GM12878 (cell line): ENCODE data around the gene PRPF18. TPM values are rescaled to one million over a fixed set of nuclear protein-coding genes. Genes with fewer than 3 reads are reported as not detected.

Experiments
- ATAC-seq: fragments of 200-7000 bp; cut with Tn5 transposase; 3 replicates; pipeline ENCODE4 v1.9.1; 2020; ENCODE audit warnings: mild to moderate bottlenecking, moderate library complexity
- BruUV-seq: library from RNA; stranded (reverse); fragments of 400-500 nt; replicated peaks from 2 replicates; lab custom pipeline; 2021; lab: Mats Ljungman, UMichigan
- CTCF ChIA-PET: fragments of 300-600 bp; sonication (Branson Sonifier 250); formaldehyde crosslinking; extraction: SDS; loops from one replicate; lab custom pipeline; 2021; ENCODE audit warnings: inconsistent platforms; lab: Yijun Ruan, JAX
- POLR2A ChIA-PET: fragments of 350-600 bp; formaldehyde crosslinking; extraction: SDS; loops from one replicate; lab custom pipeline; 2021; ENCODE audit warnings: inconsistent platforms; lab: Charles Lee
- RAD21 ChIA-PET: fragments of 300-600 bp; sonication (Branson Sonifier 250); formaldehyde crosslinking; loops from one replicate; lab custom pipeline; 2023; ENCODE audit warnings: antibody characterized with exemption; ENCODE audit not compliant: unreplicated experiment; lab: Charles Lee
- SMC1A ChIA-PET: fragments of 300-600 bp; sonication (Branson Sonifier 250); formaldehyde crosslinking; loops from one replicate; lab custom pipeline; 2023; ENCODE audit not compliant: unreplicated experiment, uncharacterized antibody; lab: Charles Lee
- DNase-seq: peaks from one replicate; pipeline ENCODE4 v3.0.0-alpha.2; 2011; ENCODE audit warnings: low read depth, low spot score
- FAIRE-seq: peaks from 3 replicates; lab custom pipeline; 2011; peaks lifted over from hg19 to GRCh38; lab: Jason Lieb, UNC
- H2AFZ ChIP-seq: 2 replicates; pipeline ENCODE4 v1.6.0; 2011; ENCODE audit warnings: low read depth, low read length, control low read depth; ENCODE audit not compliant: control insufficient read depth
- H3K27ac ChIP-seq: 2 replicates; pipeline ENCODE4 v1.5.1; 2011; ENCODE audit warnings: control low read depth; ENCODE audit not compliant: control insufficient read depth, insufficient read depth
- H3K27me3 ChIP-seq, 2 experiments: replicated peaks in 1 of 2; 2 replicates each; pipeline versions ENCODE4 v1.6.0 to v1.6.1; 2011; ENCODE audit warnings: low read length in 1 of 2; ENCODE audit not compliant: control insufficient read depth in 2 of 2, insufficient read depth in 2 of 2
- H3K36me3 ChIP-seq, 2 experiments: 2 replicates each; pipeline ENCODE4 v1.5.1; 2011; ENCODE audit warnings: low read length in 1 of 2; ENCODE audit not compliant: control insufficient read depth in 2 of 2, insufficient read depth in 2 of 2
- H3K4me1 ChIP-seq: 2 replicates; pipeline ENCODE4 v1.6.1; 2011; ENCODE audit warnings: mild to moderate bottlenecking, low read length, moderate library complexity, mixed read lengths; ENCODE audit not compliant: control insufficient read depth, insufficient read depth
- H3K4me2 ChIP-seq: 2 replicates; pipeline ENCODE4 v1.6.0; 2011; ENCODE audit warnings: control low read depth; ENCODE audit not compliant: control insufficient read depth, insufficient read depth
- H3K4me3 ChIP-seq: fragments of 200-600 bp; sonication (generic); 2 replicates; pipeline ENCODE4 v1.5.1; 2016
- H3K79me2 ChIP-seq: 2 replicates; pipeline ENCODE4 v1.6.0; 2011; ENCODE audit warnings: low read length; ENCODE audit not compliant: control insufficient read depth, insufficient read depth
- H3K9ac ChIP-seq: 2 replicates; pipeline ENCODE4 v1.8.0; 2011; ENCODE audit warnings: low read length, control low read depth, mixed read lengths; ENCODE audit not compliant: control insufficient read depth, insufficient read depth
- H3K9me3 ChIP-seq: replicated peaks from 3 replicates; pipeline ENCODE4 v1.5.1; 2011; ENCODE audit warnings: mild to moderate bottlenecking, low read length; ENCODE audit not compliant: control insufficient read depth, insufficient read depth
- H4K20me1 ChIP-seq: 2 replicates; pipeline ENCODE4 v1.6.0; 2011; ENCODE audit not compliant: control insufficient read depth, insufficient read depth
- BHLHE40 ChIP-seq, 2 experiments: fragments of 450-650 bp in 1 of 2; IDR thresholded peaks; 2 replicates each; pipeline ENCODE4 v1.6.1; 2011 to 2017; ENCODE audit warnings: low read depth in 2 of 2, borderline replicate concordance in 1 of 2, improper control_type of control experiment in 1 of 2, low read length in 1 of 2, mild to moderate bottlenecking in 1 of 2
- EED ChIP-seq: sonication (generic); IDR thresholded peaks from 2 replicates; pipeline ENCODE4 v1.6.1; 2016; ENCODE audit warnings: antibody characterized with exemption, low read depth
- ETV6 ChIP-seq, 2 experiments: fragments of 450-650 bp in 1 of 2; IDR thresholded peaks in 1 of 2; conservative IDR thresholded peaks in 1 of 2; 2 replicates each; pipeline ENCODE4 v1.6.1; 2014; ENCODE audit warnings: antibody characterized with exemption in 1 of 2, borderline replicate concordance in 1 of 2, low read depth in 1 of 2, mild to moderate bottlenecking in 1 of 2, moderate library complexity in 1 of 2
- FOXK2 ChIP-seq: fragments of 450-650 bp; IDR thresholded peaks from 2 replicates; pipeline ENCODE4 v1.6.1; 2017; ENCODE audit warnings: mild to moderate bottlenecking, moderate library complexity
- RFX5 ChIP-seq: IDR thresholded peaks from 2 replicates; pipeline ENCODE4 v1.6.1; 2011; ENCODE audit warnings: low read depth, low read length, improper control_type of control experiment
- SIX5 ChIP-seq: IDR thresholded peaks from 2 replicates; pipeline ENCODE4 v1.6.1; 2011; ENCODE audit warnings: mild to moderate bottlenecking, low read depth, low read length, moderate library complexity; ENCODE audit not compliant: severe bottlenecking
- YBX1 ChIP-seq: fragments of 450-650 bp; IDR thresholded peaks from 2 replicates; pipeline ENCODE4 v1.6.1; 2016; ENCODE audit warnings: antibody characterized with exemption
- WGBS: methylation state at CpG from one replicate; pipeline ENCODE4 v1.1.6; 2016; ENCODE audit warnings: low lambda C conversion rate; ENCODE audit not compliant: insufficient replicate concordance, insufficient coverage; ENCODE audit errors: missing lambda C conversion rate; 5-methylcytosine and 5-hydroxymethylcytosine counted together
- in situ Hi-C: fragments of 300-500 bp; cut with MboI; formaldehyde crosslinking; loops from 9 replicates; pipeline ENCODE4 v1.14.3; 2018; ENCODE audit warnings: mixed read lengths
- intact Hi-C: fragments of 100-400 bp; cut with micrococcal nuclease; formaldehyde crosslinking; loops from one replicate; pipeline ENCODE4 v1.14.2; 2022; ENCODE audit not compliant: unreplicated experiment
- polyA plus RNA-seq, 11 experiments: library from polyadenylated mRNA; depleted of rRNA in 4 of 11; unstranded in 6 of 11; stranded (reverse) in 5 of 11; fragments of >200 nt; fragmentation: Nextera tagmentation in 4 of 11; fragmentation: Illumina TruSeq in 1 of 11; extraction: Ambion mirVana in 4 of 11; extraction: Trizol in 1 of 11; gene quantifications; 1 replicate in 1 of 11; 2 replicates in 10 of 11; pipeline versions ENCODE4 v1.2.1 to v1.2.3, GENCODE V29; 2011 to 2016; ENCODE audit warnings: inconsistent platforms in 2 of 11, missing spikeins in 2 of 11, low read depth in 1 of 11
- total RNA-seq, 4 experiments: library from RNA; depleted of rRNA in 3 of 4; stranded (reverse); fragments of >200 nt in 3 of 4; fragmentation: Illumina TruSeq in 1 of 4; extraction: Trizol in 1 of 4; gene quantifications; 2 replicates each; pipeline versions ENCODE4 v1.2.1 to v1.2.3, GENCODE V29; 2013 to 2021
- TF ChIP-seq, protein P1 (sequence below): fragments of 450-650 bp; formaldehyde crosslinking; IDR thresholded peaks from 2 replicates; pipeline ENCODE4 v1.4.0; 2020; ENCODE audit warnings: mild to moderate bottlenecking, moderate library complexity
- TF ChIP-seq, protein P2 (sequence below): IDR thresholded peaks from 2 replicates; pipeline ENCODE4 v1.6.1; 2011; ENCODE audit warnings: borderline replicate concordance, low read depth, mild to moderate bottlenecking, moderate library complexity, low read length; ENCODE audit not compliant: insufficient read depth, poor library complexity, severe bottlenecking

PRPF18 gene
- total and polyA plus RNA-seq, 10 of the 15 experiments (the other 5 are each of a cell fraction or from before 2014, with no cell fraction given): 15.6 to 35.8 (median 28.8) TPM

DNA sequence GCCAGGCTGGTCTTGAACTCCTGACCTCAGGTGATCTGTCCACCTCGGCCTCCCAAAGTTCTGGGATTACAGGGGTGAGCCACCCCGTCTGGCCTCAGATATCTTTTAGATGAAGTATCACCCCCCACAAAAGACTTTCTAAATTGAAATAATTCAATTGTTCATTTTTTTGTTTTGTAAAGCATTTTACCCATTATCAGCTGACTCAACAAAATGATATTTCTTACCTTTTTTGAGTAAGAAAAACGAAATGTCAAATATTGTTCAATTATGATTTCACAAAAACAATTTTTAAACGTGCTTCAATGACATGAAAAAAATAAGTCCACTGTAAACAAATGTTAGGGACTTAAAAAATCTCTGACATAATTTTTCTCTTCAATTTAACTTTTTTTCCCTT lies 822 bp upstream of the PRPF18 start:
- TF ChIP-seq, protein P1, sequence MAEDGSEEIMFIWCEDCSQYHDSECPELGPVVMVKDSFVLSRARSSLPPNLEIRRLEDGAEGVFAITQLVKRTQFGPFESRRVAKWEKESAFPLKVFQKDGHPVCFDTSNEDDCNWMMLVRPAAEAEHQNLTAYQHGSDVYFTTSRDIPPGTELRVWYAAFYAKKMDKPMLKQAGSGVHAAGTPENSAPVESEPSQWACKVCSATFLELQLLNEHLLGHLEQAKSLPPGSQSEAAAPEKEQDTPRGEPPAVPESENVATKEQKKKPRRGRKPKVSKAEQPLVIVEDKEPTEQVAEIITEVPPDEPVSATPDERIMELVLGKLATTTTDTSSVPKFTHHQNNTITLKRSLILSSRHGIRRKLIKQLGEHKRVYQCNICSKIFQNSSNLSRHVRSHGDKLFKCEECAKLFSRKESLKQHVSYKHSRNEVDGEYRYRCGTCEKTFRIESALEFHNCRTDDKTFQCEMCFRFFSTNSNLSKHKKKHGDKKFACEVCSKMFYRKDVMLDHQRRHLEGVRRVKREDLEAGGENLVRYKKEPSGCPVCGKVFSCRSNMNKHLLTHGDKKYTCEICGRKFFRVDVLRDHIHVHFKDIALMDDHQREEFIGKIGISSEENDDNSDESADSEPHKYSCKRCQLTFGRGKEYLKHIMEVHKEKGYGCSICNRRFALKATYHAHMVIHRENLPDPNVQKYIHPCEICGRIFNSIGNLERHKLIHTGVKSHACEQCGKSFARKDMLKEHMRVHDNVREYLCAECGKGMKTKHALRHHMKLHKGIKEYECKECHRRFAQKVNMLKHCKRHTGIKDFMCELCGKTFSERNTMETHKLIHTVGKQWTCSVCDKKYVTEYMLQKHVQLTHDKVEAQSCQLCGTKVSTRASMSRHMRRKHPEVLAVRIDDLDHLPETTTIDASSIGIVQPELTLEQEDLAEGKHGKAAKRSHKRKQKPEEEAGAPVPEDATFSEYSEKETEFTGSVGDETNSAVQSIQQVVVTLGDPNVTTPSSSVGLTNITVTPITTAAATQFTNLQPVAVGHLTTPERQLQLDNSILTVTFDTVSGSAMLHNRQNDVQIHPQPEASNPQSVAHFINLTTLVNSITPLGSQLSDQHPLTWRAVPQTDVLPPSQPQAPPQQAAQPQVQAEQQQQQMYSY (CRISPR knock-in tag): no peak
- no peak for TF ChIP-seq EED
- no peak for TF ChIP-seq ETV6 (conservative IDR thresholded peaks at IDR 0.05 in 1 of 2, IDR thresholded peaks at IDR 0.05 in 1 of 2; ENCODE audit: borderline replicate concordance in 1 of 2, low read depth in 1 of 2)
- TF ChIP-seq, protein P2, sequence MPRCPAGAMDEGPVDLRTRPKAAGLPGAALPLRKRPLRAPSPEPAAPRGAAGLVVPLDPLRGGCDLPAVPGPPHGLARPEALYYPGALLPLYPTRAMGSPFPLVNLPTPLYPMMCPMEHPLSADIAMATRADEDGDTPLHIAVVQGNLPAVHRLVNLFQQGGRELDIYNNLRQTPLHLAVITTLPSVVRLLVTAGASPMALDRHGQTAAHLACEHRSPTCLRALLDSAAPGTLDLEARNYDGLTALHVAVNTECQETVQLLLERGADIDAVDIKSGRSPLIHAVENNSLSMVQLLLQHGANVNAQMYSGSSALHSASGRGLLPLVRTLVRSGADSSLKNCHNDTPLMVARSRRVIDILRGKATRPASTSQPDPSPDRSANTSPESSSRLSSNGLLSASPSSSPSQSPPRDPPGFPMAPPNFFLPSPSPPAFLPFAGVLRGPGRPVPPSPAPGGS: no peak
- no peak for TF ChIP-seq FOXK2
- TF ChIP-seq RFX5: no peak
- TF ChIP-seq YBX1: no peak
- TF ChIP-seq SIX5: no peak
- no peak for TF ChIP-seq BHLHE40 (IDR thresholded peaks at IDR 0.05; ENCODE audit: borderline replicate concordance in 1 of 2, low read depth in 2 of 2, low read length in 1 of 2)
- BruUV-seq: no TSS peak
- H3K9ac ChIP-seq: no peak overlapping the region
- no peaks in the 10 kb centered on the region for H3K36me3 ChIP-seq
- no peaks in the 10 kb centered on the region for H3K9me3 ChIP-seq
- H3K4me2 ChIP-seq: no peak overlapping the region
- RAD21 ChIA-PET: no interaction called here
- H3K27me3 ChIP-seq: no peaks in the 10 kb centered on the region
- peaks cover 13% of the 10 kb centered on the region for H3K79me2 ChIP-seq
- CTCF ChIA-PET: interaction anchor here (0.7 to 3.4 kb wide), 7 partner anchors 11 to 243 kb away, joined by 3 to 16 read pairs (median 6); no protein-coding TSS in a partner anchor
- no peaks in the 10 kb centered on the region for H3K4me1 ChIP-seq
- H3K27ac ChIP-seq: no peak overlapping the region
- SMC1A ChIA-PET: interaction anchor here (0.7 kb wide), 1 partner anchor 329 kb away, joined by 3 read pairs; no protein-coding TSS in a partner anchor
- H3K4me3 ChIP-seq: no peak overlapping the region
- DNase-seq (no peak), ATAC-seq (no peak), FAIRE-seq (no peak)
- WGBS: 25% methylated on average over 4 of the region's 4 CpGs
- H2AFZ ChIP-seq: no peak overlapping the region
- POLR2A ChIA-PET: no interaction called here
- in situ Hi-C loops (no loop called here), intact Hi-C loops (loop anchor here (1.0 to 5.0 kb wide), 2 partner anchors 191 to 214 kb away; no protein-coding TSS in a partner anchor)
- H4K20me1 ChIP-seq: no peaks in the 10 kb centered on the region
